Lower lobe of right lung (tissue), 2 donors: Measurements from ENCODE around the gene G3BP2. TPM values are rescaled to one million over a fixed set of nuclear protein-coding genes. Genes with fewer than 3 reads are reported as not detected.
"Not testable (repeated sequence)": the region's sequence is repeated elsewhere in the genome, so short reads cannot be mapped to it uniquely, and the experiment has no call there.

Experiments
- ATAC-seq, 2 donors: fragments of 200-7000 bp; cut with Tn5 transposase; one replicate each; pipeline ENCODE4 v1.9.1; 2020 to 2022; ENCODE audit warnings: mild to moderate bottlenecking in 2 of 2, moderate library complexity in 2 of 2
- DNase-seq: peaks from one replicate; pipeline ENCODE4 v3.0.0-alpha.2; 2020
- H3K27ac ChIP-seq: fragments of 200-600 bp; one replicate; pipeline ENCODE4 v1.8.0; 2022
- H3K27me3 ChIP-seq: fragments of 200-600 bp; one replicate; pipeline ENCODE4 v1.8.0; 2022; ENCODE audit warnings: low read depth
- H3K36me3 ChIP-seq: fragments of 200-600 bp; one replicate; pipeline ENCODE4 v1.8.0; 2022; ENCODE audit warnings: mild to moderate bottlenecking
- H3K4me1 ChIP-seq: fragments of 200-600 bp; one replicate; pipeline ENCODE4 v1.8.0; 2022
- H3K4me3 ChIP-seq: fragments of 200-600 bp; one replicate; pipeline ENCODE4 v1.8.0; 2022; ENCODE audit warnings: mild to moderate bottlenecking
- H3K9me3 ChIP-seq: fragments of 200-600 bp; one replicate; pipeline ENCODE4 v1.8.0; 2022
- CTCF ChIP-seq: fragments of 200-600 bp; IDR thresholded peaks from one replicate; pipeline ENCODE4 v1.8.0; 2022; ENCODE audit warnings: antibody characterized with exemption, mild to moderate bottlenecking
- intact Hi-C: fragments of 100-400 bp; cut with DNase I; formaldehyde crosslinking; loops from one replicate; pipeline ENCODE4 v1.11.0; 2022
- long read RNA-seq: library from polyadenylated mRNA; unstranded; transcript quantifications from one replicate; pipeline ENCODE4 v2.0.0, GENCODE V29; 2021
- total RNA-seq: library from RNA; stranded (reverse); fragmentation: NEBNext Ultra II Directional; extraction: Animal tissue kit (Norgen Biotek cat#: 25700); gene quantifications from one replicate; pipeline ENCODE4 v1.2.1, GENCODE V29; 2021
- donor health status: DM: no; HTN: yes; CAD: no; lungs with severe emphysema.

The G3BP2 gene
- total RNA-seq: 101 TPM
- long read RNA-seq, full-length matches to known transcripts: 102 of 125 reads
- long read RNA-seq, partial matches to known transcripts: 10 of 125 reads
- long read RNA-seq, other reads (novel, unspliced or antisense): 13 of 125 reads

GRCh38 chr4:75673027-75673958 is at the start of gene G3BP2:
Gene G3BP2, minus strand, starts transcription at chr4:75673411. Its CDS starts 11,386 bp downstream, at chr4:75662025.
- H3K4me3 ChIP-seq: peak within 1 kb of the TSS; percentile 74
- H3K36me3 ChIP-seq: no peaks in the 10 kb centered on the region
- H3K9me3 ChIP-seq: no peaks in the 10 kb centered on the region
- H3K27ac ChIP-seq: peak within 1 kb of the TSS; percentile 97
- H3K27me3 ChIP-seq: no peaks in the 10 kb centered on the region
- intact Hi-C loops: no loop called here
- ATAC-seq (peak; percentile 99 to 100), DNase-seq (peak; percentile 99)
- TF ChIP-seq CTCF: no peak
- H3K4me1 ChIP-seq: peaks cover 43% of the 10 kb centered on the region

GRCh38 chr4:75722417-75722816 is 49.2 kb upstream of the G3BP2 start:
- DNase-seq (no peak), ATAC-seq (no peak)
- H3K27ac ChIP-seq: no peak overlapping the region
- no peaks in the 10 kb centered on the region for H3K9me3 ChIP-seq
- H3K36me3 ChIP-seq: no peaks in the 10 kb centered on the region
- H3K4me1 ChIP-seq: peaks cover 32% of the 10 kb centered on the region
- intact Hi-C loops: no loop called here
- H3K27me3 ChIP-seq: no peaks in the 10 kb centered on the region
- H3K4me3 ChIP-seq: no peak overlapping the region
- TF ChIP-seq CTCF: no peak

- ATAC-seq: no peak
Observed at GRCh38 chr4:75718529-75718928, 45.3 kb upstream of the G3BP2 start.

GRCh38 chr4:75717408-75717807 is 44.2 kb upstream of the G3BP2 start:
- H3K27ac ChIP-seq: no peak overlapping the region
- H3K27me3 ChIP-seq: no peaks in the 10 kb centered on the region
- H3K36me3 ChIP-seq: no peaks in the 10 kb centered on the region
- no peak overlapping the region for H3K4me3 ChIP-seq
- no peak for DNase-seq
- H3K9me3 ChIP-seq: no peaks in the 10 kb centered on the region
- no peak for TF ChIP-seq CTCF
- ATAC-seq: no peak
- no peaks in the 10 kb centered on the region for H3K4me1 ChIP-seq
- intact Hi-C loops: no loop called here

More at GRCh38 chr4:75718529-75718928, 45.3 kb upstream of the G3BP2 start:
- no peak for TF ChIP-seq CTCF
- DNase-seq: no peak
- Histone ChIP-seq H3K36me3 (no peaks in the 10 kb centered on the region), H3K27ac (no peak overlapping the region), H3K9me3 (no peaks in the 10 kb centered on the region), H3K4me1 (peaks cover 11% of the 10 kb centered on the region), H3K27me3 (no peaks in the 10 kb centered on the region), H3K4me3 (no peak overlapping the region)
- intact Hi-C loops: no loop called here

- DNase-seq, H3K27ac ChIP-seq, H3K4me3 ChIP-seq, H3K4me1 ChIP-seq, H3K27me3 ChIP-seq, H3K9me3 ChIP-seq, ATAC-seq, H3K36me3 ChIP-seq, intact Hi-C loops: not testable (repeated sequence)
Observed at GRCh38 chr4:75716054-75716453, 42.8 kb upstream of the G3BP2 start.
